Neural cell (in vitro differentiated cells): ENCODE data around the gene FSD1L.
A peak's percentile ranks its signal among the peaks of the same experiment; 100 is the strongest.

Experiments used
- CTCF ChIP-seq: fragments of 450-650 bp; IDR thresholded peaks from 2 replicates; pipeline ENCODE4 v1.5.1; 2014; ENCODE audit warnings: antibody characterized with exemption, mild to moderate bottlenecking, moderate library complexity; ENCODE audit not compliant: poor library complexity, severe bottlenecking
- EP300 ChIP-seq: fragments of 450-650 bp; conservative IDR thresholded peaks from 2 replicates; pipeline ENCODE4 v1.6.1; 2014; ENCODE audit warnings: antibody characterized with exemption, mild to moderate bottlenecking, moderate library complexity; ENCODE audit not compliant: poor library complexity, severe bottlenecking
- EZH2 ChIP-seq: fragments of 200-600, 300-800 bp; shearing (Covaris generic), sonication (generic); IDR thresholded peaks from 2 replicates; pipeline ENCODE4 v1.6.1; 2014; ENCODE audit warnings: antibody characterized with exemption, low read length, borderline replicate concordance, mild to moderate bottlenecking; ENCODE audit not compliant: insufficient read depth, poor library complexity, severe bottlenecking
- MXI1 ChIP-seq: fragments of 450-650 bp; conservative IDR thresholded peaks from 2 replicates; pipeline ENCODE4 v1.6.1; 2014; ENCODE audit warnings: antibody characterized with exemption, mild to moderate bottlenecking; ENCODE audit not compliant: poor library complexity, severe bottlenecking
- POLR2AphosphoS5 ChIP-seq: IDR thresholded peaks from 2 replicates; pipeline ENCODE4 v1.6.1; 2012
- RAD21 ChIP-seq: fragments of 450-650 bp; conservative IDR thresholded peaks from 2 replicates; pipeline ENCODE4 v1.6.1; 2014; ENCODE audit warnings: antibody characterized with exemption, mild to moderate bottlenecking, moderate library complexity
- REST ChIP-seq: IDR thresholded peaks from 2 replicates; pipeline ENCODE4 v1.6.1; 2012; ENCODE audit warnings: borderline replicate concordance
- SMC3 ChIP-seq: fragments of 450-650 bp; conservative IDR thresholded peaks from 2 replicates; pipeline ENCODE4 v1.6.1; 2014; ENCODE audit warnings: antibody characterized with exemption, mild to moderate bottlenecking, moderate library complexity; ENCODE audit not compliant: poor library complexity
- TAF1 ChIP-seq: IDR thresholded peaks from 2 replicates; pipeline ENCODE4 v1.6.1; 2012; ENCODE audit warnings: low read depth

GRCh38 chr9:105475302-105475701 lies 27.5 kb downstream of the FSD1L start:
- peak; percentile 37 for TF ChIP-seq CTCF
- no peak for TF ChIP-seq REST
- no peak for TF ChIP-seq TAF1
- TF ChIP-seq EZH2, result no peak
- no peak for TF ChIP-seq POLR2AphosphoS5
- TF ChIP-seq EP300, result no peak
- no peak for TF ChIP-seq RAD21
- peak; percentile 15 for TF ChIP-seq SMC3
- TF ChIP-seq MXI1, result no peak
